Fibroblast of skin of left biceps (primary cell): ENCODE results near the gene CFAP53.
"Not testable (repeated sequence)": the region's sequence is repeated elsewhere in the genome, so short reads cannot be mapped to it uniquely, and the experiment has no call there.

Experiments
- DNase-seq, 2 experiments: peaks; one replicate each; pipeline ENCODE4 v3.0.0-alpha.2; 2013; ENCODE audit warnings: low read depth in 2 of 2

CFAP53 gene

DNA sequence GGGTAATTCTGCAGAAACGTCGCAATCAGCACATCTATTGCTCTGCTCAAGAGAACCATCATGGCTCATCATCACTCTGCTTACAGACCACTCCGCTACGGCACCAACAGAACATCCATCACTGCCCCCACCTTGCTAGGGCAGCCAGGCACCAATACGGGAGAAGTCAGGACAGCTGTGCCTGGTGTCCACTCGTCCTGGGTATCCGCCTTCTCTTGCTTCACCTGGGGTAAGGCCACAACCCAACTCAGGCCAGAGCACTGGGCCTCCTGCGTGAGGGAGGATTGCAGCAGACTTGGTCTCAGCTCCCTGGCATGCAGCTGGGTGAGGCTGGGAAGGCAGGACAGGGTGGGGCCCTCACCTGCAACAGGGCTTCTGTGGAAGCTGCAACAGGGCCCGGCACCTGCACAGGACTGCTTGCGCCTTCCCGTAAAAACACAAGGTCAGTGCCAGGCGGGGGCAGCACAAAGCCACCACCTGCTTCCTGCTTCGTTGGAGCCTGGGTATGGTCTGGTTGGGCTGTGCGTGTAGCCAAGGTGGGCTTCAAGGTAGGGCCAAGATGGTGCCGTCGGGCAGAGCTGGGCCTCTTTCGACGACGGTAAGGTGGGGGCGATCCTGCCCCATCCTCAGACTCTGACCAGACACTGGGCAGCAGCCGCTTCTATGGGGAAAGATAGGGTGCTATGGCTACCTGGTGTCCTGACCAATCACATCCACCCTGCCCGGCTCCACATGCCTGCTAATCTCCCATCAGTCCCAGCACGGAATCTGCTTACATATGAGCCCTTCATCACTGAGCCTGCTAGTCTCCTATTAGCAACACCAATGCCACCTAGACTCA, 7.1 kb upstream of the CFAP53 start:
- no peak for DNase-seq

DNA sequence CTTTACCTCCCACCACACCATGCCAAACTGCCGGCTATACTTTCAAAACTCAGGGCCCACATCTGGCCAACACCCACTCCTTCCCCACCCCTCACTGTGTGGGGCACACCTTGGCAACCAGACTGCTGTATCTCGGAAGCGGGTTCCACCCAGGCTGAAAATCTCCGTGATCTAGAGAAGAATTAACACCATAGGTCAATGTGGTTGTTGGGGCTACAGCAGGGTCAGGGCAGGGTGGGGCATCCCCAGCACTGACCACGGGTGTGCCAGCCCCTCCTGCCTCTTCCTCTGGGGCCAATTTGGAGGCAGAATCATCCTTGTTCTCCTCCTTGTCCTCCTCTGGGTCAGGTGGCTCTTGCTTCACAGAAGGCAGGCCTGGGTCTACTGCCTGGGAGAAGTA, 6.3 kb upstream of the CFAP53 start:
- DNase-seq, result no peak

DNA sequence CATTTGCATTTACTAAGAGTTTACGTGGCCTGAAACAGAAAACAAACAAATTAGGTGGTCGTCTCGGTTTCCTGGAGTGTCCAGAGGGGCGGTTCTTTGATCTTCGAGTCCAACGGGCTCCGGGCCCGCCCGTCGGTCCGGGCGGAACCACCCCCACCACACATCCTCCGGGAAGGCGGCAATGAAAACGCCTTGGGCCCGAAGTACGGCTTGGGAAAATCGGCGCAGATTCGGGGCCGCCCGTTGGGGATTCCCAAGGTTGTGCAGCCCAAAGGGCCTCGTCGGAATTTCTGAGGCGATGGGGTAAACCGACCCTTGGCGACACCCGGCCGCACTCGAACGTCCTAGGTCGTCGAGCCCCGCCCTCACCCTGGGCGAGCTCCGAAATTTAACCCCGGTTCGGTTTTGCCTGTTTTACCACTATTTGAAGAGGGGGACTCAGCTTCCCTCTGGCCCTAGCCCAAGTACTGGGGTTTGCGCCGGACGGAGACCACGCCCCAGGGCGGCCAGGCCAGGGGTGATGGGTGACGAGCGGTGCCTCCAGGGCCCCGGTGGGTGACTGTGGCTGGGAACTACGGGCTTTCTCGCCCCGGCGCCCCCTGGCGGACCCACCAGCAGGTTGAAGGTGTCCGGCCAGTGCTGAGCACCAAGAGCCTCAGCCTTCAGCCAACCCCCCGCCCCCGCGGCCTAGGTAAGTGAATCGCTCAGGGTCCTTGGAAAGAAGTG, 1.9 kb upstream of the CFAP53 start:
- DNase-seq, result peak in 1 of 2 experiments; percentile 5

DNA sequence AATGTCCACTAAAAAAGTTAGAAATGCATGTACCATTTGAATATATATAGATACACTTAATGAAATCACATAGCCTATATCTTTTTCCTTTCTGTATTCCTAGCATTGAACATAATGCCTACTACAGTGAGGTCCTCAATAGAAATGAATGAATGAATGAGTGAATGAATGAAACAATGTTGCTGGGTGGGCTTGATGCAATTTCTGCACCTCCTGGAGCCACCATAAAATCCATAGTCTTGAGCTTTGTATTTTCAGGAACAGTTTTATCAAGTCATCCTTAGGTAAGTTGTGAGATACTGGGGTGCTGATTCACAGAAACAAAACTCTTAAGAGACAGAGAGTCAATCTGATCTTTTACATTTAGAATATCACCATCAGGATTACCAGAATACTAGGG, 3.3 kb downstream of the CFAP53 start:
- no peak for DNase-seq

DNA sequence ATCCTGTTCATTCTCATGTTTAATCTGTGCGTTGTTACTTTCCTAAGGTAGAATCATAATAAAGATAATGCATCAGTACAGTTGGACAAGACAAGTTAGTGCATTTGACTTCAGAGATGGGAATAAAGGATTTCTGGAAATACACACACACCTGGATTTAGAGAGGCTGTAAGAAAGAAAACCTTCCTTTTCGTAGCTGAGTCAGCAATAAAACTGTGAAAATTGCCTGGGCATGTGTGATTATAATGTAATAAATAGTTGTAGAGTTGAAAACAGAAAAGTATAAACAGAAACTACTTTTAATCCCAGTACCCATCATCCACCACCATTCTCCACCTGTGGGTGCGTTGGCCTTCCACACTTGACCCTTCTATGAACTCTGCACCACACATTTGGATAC, 15.4 kb downstream of the CFAP53 start:
- no peak for DNase-seq

DNA sequence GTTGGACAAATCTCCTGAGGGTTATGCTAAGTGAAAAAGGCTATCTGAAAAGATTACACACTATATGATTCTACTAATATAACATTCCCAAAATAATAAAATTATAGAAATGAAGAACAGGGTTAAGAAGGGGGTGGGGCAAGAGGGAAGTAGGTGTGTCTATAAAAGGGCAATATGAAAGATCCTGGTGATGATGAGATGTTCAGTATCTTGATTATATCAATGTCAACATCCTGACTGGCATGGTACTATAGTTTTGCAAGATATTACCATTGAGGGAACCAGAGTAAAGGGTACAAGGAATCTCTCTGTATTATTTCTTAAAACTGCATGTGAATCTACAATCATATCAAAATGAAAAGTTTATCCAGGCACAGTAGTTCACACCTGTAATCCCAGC, 16.7 kb downstream of the CFAP53 start:
- DNase-seq, result no peak

DNA sequence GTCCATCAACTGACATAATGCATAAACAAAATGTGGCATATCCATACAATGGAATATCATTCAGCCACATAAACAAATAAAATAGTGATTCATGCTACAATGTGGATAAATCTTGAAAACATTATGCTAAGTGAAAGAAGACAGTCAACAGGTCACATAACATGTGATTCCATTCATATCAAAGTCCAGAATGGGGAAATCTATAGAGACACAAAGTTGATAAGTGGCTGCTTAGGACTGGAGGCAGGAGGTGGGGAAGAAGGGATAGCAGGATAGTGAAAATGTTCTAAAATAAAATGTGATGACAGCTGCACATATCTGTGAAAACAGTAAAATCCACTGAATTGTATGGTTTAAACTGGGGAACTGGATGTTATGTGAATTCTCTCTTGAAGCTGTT, 18.7 kb downstream of the CFAP53 start:
- no peak for DNase-seq

DNA sequence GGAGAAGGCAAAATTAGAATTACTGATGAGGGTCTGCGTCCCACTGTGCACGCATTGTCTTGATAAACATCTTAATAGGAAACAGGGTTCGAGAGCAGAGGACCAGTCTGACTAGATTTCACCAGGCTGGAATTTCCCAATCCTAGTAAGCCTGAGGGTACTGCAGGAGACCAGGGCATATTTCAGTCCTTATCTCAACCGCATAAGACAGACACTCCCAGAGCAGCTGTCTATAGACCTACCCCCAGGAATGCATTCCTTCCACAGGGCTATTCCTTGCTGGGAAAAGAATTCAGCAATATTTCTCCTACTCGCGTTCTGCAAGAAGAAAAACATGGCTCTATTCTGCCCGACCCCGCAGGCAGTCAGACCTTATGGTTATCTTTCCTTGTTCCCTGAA, 24.5 kb downstream of the CFAP53 start:
- not testable (repeated sequence) for DNase-seq

DNA sequence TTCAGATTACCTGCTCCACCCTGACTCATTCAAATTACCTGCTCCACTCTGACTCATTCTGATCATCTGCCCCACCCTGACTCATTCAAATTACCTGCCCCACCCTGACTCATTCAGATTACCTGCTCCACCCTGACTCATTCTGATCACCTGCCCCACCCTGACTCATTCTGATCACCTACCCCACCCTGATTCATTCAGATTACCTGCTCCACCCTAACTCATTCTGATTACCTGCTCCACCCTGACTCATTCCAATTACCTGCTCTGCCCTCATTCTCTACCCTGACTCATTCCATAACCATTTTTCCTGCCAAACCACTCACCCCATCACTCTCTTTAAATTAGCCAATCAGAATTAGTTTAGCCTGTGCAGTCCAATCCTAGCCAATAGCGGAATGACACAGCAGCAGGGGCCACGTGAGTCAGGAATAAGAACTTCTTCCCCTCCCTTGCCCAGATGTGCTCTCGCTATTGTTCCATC, 26.2 kb downstream of the CFAP53 start:
- DNase-seq, result no peak

DNA sequence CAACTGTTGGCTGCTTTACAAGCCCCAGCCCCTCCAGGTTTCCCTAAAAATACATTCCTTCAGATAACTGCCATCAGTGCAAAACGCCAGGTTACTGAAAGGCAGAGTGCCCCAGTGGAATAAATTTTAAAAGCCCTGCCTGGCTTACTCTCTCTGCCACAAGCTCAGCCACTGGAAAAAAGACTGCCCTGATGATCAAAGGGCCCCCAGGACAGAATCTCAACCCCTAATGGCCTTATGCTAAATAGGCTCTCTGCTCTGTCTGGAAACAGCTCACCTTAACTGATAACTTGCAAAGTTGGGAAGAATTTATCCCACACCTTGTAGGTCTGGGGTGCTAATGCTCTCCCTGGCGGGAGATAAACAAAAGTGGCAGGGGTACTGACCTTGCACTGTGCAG, 33.9 kb downstream of the CFAP53 start:
- no peak for DNase-seq

DNA sequence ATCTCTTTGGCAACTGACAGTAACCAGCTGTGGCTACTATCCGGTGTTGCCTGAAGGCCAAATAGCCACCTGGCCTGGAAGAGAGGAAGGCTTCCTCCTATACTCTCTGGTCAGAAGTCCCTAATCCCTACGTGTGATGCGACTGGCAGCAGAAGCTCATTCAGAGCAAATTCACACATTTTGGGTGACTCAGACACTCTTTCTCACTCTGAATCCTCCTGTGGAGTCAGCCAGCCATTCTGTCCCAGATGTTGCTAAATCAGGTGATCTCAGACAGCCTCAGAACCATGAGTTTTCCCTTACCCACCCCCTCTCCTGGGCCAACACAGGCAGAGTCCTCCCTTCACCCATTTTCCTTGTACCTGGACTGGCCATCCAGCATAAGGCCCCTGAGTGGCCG, 34.7 kb downstream of the CFAP53 start:
- DNase-seq, result no peak

DNA sequence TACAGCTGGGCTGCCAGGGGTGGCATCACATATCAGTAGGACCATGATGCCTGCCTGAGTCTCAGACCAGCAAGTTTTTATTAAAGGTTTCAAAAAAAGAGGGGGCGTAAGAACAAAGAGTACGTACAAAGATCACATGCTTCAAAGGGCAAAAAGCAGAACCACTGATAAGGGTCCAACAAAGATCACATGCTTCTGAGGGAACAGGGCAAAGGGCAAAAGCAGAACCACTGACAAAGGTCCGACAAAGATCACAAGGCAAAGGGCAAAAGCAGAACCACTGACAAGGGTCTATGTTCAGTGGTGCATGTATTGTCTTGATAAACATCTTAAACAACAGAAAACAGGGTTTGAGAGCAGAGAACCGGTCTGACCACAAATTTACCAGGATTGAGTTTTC, 46.0 kb downstream of the CFAP53 start:
- not testable (repeated sequence) for DNase-seq

DNA sequence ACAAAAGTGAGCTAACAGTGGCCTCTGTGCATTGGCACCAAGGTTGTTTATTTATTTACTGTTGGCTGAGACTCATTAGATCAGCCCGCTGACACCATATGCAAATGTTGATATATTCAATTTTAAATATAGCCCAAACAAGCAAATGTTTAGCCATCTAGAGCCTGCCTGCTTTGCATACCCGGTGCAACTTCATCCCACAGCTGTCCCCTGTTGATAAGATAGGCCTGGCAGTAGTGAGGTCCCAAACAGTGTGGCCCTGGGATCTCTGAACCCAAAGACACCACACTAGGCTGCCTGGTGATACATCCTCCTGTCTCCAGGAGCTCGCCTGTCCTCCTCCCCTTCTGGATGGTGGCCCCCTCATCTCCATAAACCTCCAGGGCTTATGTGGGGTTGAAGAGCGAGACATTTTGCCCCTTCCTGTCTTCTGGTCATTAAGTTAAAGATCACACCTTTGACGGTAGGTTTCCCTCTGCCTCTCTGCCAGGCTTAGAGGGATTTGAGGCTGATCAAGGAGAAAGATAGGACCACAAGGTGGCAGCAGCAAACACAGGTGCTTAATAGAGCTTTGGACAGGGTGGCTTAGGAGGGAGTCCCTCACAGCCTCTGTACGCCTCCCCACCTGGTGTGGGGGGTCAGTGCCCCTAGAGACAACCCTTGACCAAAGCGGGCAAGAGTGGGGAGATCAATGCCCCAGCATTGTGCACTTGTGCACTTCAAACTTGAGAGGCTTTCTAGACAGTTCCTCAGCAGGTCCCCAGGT, 47.7 kb downstream of the CFAP53 start:
- DNase-seq, result no peak

DNA sequence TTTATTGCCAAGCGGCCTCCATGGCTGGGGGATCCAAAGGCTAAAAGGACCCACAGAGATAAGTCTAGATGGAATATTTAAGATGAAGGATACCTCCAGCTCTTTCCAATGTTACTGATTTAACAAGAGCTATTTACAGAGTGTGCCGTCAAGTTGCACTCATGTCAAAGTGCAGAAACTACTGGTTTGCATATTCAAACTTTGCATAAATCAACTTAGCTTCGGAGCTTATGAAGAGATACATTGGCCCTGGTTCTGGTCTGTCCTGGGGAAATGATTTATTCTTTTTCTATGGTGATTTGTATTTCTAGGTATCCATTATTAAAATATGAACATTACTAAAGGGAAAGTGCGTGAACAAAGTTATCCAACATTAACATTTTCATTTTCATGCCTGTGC, 57.0 kb downstream of the CFAP53 start:
- DNase-seq, result no peak

DNA sequence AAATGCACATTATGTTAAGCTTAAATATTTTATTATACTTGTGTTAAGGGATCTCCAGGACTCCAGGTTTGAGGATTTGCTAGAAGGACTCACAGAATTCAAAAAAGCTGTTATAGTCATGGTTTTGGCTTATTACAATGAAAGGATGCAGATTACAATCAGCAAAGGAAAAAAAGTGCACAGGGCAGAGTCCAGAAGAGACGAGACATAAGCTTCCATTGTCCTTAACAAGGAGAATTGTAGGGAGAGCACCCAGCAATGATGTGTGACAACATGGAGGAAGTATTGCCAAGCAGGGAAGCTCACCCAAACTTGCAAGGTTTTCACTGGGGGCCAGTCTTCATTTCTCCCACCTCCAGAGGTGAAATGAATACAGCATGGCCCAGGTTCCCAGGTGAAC, 58.6 kb downstream of the CFAP53 start:
- no peak for DNase-seq

DNA sequence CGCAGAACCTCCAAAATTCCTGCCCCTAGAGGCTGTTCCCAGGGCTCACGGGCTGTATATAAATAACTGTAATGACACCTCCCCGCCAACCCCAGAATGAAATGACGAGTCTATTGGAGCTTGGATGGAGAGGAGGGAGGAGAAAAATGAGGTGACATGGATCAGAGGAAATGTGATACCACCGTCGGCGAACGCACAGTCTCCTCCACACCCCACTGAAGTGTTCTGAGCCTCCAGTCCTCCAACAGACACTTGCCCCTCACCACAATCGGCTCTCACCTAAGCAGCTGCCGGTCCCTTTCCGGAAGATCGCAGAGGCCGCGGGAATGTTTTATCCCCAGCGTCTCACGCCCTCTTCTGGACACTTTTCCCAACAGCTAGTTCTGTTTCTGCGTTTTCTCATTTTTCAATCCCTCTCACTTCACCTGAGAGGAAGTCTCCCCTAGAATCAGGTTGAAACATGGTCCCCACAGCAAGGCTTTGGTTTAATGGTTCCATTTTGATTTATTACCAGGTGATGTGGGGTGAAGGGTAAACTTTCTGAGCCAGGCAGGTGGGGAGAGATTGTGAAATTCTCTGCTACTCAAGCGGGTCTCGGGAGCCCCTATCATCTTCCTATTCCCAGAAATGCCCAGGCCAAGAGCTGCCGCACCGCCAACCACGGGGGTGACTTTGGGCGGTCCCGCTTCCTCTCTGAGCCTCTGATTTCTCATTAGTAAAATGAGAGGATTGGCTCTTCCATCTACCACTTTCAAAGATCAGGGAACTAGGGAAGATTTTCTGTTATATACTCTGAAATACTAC, 62.3 kb downstream of the CFAP53 start:
- DNase-seq, result no peak

DNA sequence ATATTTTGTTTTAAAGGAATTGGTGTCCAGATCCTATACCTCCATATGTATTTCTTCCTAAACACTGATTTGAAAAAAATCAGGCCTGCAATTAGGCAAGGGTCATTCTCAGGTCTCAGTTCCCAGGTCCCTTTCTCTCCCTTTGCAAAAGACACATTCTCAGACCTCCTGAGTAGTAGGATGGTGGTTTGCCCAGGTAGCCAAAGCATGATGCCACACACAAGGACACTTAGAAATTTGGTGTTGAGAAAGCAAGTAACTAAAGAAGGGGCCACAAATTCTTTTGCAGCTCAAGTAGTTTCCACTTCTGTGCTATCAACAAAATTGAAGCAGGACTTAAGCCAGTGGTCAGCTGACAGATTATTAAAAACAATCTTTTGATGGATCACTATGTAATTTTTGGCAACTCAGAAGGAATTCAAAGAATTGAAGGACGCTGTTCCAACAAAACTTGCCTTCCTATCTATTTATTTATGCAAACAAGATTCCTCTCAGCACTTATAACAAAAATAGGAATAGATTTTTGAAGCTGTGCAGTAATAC, 64.7 kb downstream of the CFAP53 start:
- no peak for DNase-seq

DNA sequence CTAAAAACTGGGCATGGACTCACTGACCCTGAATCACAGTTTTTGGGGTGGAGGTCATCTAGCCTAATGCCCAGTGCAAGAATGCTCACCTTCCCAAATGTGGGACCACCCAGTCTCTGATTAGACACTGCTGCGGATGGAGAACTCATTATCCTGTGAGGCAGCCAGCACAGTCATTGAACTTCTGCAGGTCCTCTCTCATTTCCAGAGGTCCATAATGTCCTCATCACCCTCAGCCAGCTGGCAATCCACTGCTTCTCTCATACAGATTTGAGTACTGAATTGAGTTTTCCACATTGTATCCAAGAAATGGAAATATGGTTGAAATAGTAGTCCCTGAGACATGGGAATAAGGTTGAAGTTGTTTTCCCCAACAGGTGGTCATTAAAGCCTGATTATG, 66.4 kb downstream of the CFAP53 start:
- DNase-seq, result no peak

DNA sequence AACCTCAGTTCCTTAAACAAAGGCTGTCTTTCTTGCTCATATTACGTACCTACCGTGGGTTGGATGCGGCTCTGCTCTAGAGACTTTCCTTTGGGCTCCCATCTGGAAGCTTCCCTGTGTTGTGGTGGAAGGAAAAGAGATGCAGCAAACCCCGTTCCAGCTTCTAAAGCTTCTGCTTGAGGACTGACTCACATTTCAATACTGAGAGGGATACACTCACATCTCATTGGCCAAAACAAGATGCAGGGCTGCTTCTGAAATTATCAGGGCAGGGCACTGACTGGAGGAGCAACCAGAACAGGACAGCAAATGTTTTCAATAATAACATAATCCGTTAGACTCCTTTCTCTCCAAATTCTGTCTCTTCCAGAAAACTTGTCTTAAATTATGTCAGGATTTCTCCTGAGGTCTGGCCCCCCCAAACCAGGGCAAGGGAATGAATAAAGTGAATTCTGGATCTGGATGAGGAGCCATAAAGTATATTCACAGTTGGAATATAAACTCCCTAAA, 66.9 kb downstream of the CFAP53 start:
- DNase-seq, result no peak

DNA sequence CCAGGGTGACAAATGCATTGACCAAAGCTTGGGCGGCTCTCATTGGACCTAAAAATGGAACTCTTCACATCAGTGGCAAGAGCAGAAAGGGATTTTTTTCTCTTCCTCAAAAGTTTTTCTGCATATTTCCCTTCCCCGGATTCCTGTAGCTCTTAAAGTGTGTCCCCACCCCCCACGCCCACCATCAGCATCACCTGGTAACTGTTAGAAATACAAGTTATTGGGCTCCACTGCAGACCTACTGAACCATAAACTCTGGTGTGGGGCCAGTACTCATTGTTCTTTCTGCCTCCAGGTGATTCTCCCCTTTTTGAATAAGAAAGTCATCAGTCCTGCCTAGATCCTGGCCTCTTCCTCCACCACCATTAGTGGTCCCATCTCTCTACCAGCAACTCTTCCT, 70.0 kb downstream of the CFAP53 start:
- DNase-seq, result no peak

DNA sequence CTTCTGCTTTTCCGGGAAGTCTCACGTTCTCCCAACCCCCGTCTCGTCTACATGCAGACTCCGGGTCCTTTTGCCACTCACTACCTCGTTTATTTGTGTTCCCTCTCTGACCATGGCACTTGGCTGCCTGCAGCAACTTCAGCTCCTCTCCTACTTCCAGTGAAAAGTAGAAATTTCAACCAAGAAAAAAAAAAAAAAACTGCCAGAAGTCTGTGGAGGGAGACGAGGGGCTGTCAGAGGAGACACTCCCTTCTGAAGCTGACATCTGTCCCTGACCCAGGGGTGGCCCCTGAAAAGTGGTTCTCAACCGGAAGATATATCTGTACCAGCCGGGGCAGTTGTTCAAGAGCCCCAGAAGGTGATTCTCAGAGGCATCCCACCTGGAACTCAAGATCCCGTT, 70.6 kb downstream of the CFAP53 start:
- DNase-seq, result no peak
